H1 (cell line): ENCODE results near the gene SHISA9.

ENCODE experiments used
- ATF2 ChIP-seq: IDR thresholded peaks from 2 replicates; pipeline ENCODE4 v1.6.1; 2012; ENCODE audit warnings: low read length, inconsistent platforms
- BACH1 ChIP-seq: IDR thresholded peaks from 2 replicates; pipeline ENCODE4 v1.6.1; 2012; ENCODE audit warnings: low read length, improper control_type of control experiment
- BRCA1 ChIP-seq: IDR thresholded peaks from 2 replicates; pipeline ENCODE4 v1.6.1; 2012; ENCODE audit warnings: low read depth, low read length, improper control_type of control experiment
- CEBPB ChIP-seq: IDR thresholded peaks from 2 replicates; pipeline ENCODE4 v1.6.1; 2012; ENCODE audit warnings: low read depth, low read length
- CTCF ChIP-seq, 3 experiments: IDR thresholded peaks; 1 replicate in 2 of 3; 2 replicates in 1 of 3; pipeline versions ENCODE4 v1.5.1 to v1.6.1; 2011; ENCODE audit warnings: low read length in 3 of 3, mild to moderate bottlenecking in 3 of 3, inconsistent platforms in 2 of 3, low read depth in 1 of 3, moderate library complexity in 1 of 3; ENCODE audit not compliant: insufficient read depth in 1 of 3; ENCODE audit errors: control extremely low read depth in 1 of 3
- HDAC2 ChIP-seq, 2 experiments: fragments of 300-600 bp in 1 of 2; sonication (generic) in 1 of 2; IDR thresholded peaks; 2 replicates each; pipeline ENCODE4 v1.6.1; 2011 to 2012; ENCODE audit warnings: low read depth in 2 of 2, low read length in 2 of 2, mild to moderate bottlenecking in 2 of 2, moderate library complexity in 2 of 2, borderline replicate concordance in 1 of 2, inconsistent platforms in 1 of 2
- POLR2A ChIP-seq, 2 experiments: IDR thresholded peaks; 1 replicate in 1 of 2; 2 replicates in 1 of 2; pipeline ENCODE4 v1.6.1; 2011; ENCODE audit warnings: low read depth in 2 of 2, low read length in 2 of 2, mild to moderate bottlenecking in 2 of 2; ENCODE audit errors: control extremely low read depth in 1 of 2
- POLR2AphosphoS5 ChIP-seq: IDR thresholded peaks from 2 replicates; pipeline ENCODE4 v1.6.1; 2011; ENCODE audit warnings: low read depth, low read length
- SIN3A ChIP-seq, 2 experiments: IDR thresholded peaks in 1 of 2; conservative IDR thresholded peaks in 1 of 2; 2 replicates each; pipeline ENCODE4 v1.6.1; 2011 to 2012; ENCODE audit warnings: low read length in 2 of 2, improper control_type of control experiment in 1 of 2, low read depth in 1 of 2, mild to moderate bottlenecking in 1 of 2
- SIRT6 ChIP-seq: IDR thresholded peaks from one replicate; pipeline ENCODE4 v1.7.1; 2012; ENCODE audit warnings: low read length, inconsistent platforms
- TEAD4 ChIP-seq: IDR thresholded peaks from 2 replicates; pipeline ENCODE4 v1.6.1; 2012; ENCODE audit warnings: low read depth, low read length, inconsistent platforms, mixed read lengths

- TF ChIP-seq POLR2A (IDR thresholded peaks at IDR 0.05; ENCODE audit: control extremely low read depth in 1 of 2, low read depth in 2 of 2, low read length in 2 of 2) (no peak), TEAD4 (no peak), SIN3A (conservative IDR thresholded peaks at IDR 0.05 in 1 of 2, IDR thresholded peaks at IDR 0.05 in 1 of 2; ENCODE audit: low read depth in 1 of 2, low read length in 2 of 2) (no peak), POLR2AphosphoS5 (no peak), CTCF (IDR thresholded peaks at IDR 0.05; ENCODE audit: control extremely low read depth in 1 of 3, insufficient read depth in 1 of 3, low read depth in 1 of 3, low read length in 3 of 3) (no peak), ATF2 (no peak), HDAC2 (IDR thresholded peaks at IDR 0.05; ENCODE audit: borderline replicate concordance in 1 of 2, low read depth in 2 of 2, low read length in 2 of 2) (no peak), BRCA1 (no peak), CEBPB (no peak), SIRT6 (no peak), BACH1 (no peak)
Measured at GRCh38 chr16:12999368-12999767, 98.0 kb downstream of the SHISA9 start.
